ENCODE data around the gene KIAA0513. TPM values are rescaled to one million over a fixed set of nuclear protein-coding genes. Genes with fewer than 3 reads are reported as not detected.

KIAA0513 gene
- total and polyA plus RNA-seq, 10 of the 15 experiments (the other 5 are each of a cell fraction or from before 2014, with no cell fraction given), result 0.14 to 5.8 (median 2.0) TPM

DNA sequence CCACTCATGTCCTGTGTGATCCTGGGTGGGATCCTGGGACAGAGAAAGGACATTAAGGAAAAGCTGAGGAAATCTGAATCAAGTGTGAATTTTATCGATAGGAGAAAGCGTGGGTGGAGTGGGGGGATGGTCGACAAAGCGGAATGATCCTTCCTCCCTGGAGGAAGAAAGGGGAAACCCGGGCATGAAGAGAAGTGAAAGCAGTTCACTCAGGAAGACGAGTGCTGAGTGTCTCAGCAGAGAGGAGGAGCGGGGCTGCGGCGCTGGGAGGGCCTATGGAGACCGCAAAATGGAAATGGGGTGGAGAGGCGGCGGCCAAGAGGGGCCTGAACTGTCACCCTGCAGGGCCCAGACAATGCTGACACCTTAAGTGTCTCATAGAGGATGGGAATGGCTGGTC, 25.0 kb upstream of the KIAA0513 start:
- H3K36me3 ChIP-seq (ENCODE audit: control insufficient read depth in 2 of 2, insufficient read depth in 2 of 2, low read length in 1 of 2), result no peaks in the 10 kb centered on the region; a peak in 1 of 4 replicates
- H3K27me3 ChIP-seq (replicated peaks in 1 of 2; ENCODE audit: control insufficient read depth in 2 of 2, insufficient read depth in 2 of 2, low read length in 1 of 2), result no peaks in the 10 kb centered on the region
- no peak overlapping the region for H3K9ac ChIP-seq (ENCODE audit: control insufficient read depth, insufficient read depth, low read length)
- CTCF ChIA-PET, result interaction anchor here (1.0 kb wide), 1 partner anchor 14 kb away, joined by 3 read pairs; no protein-coding TSS in a partner anchor
- intact Hi-C loops (cut with micrococcal nuclease; ENCODE audit: unreplicated experiment), result no loop called here
- RAD21 ChIA-PET (ENCODE audit: unreplicated experiment), result no interaction called here
- H4K20me1 ChIP-seq (ENCODE audit: control insufficient read depth, insufficient read depth), result no peaks in the 10 kb centered on the region
- SMC1A ChIA-PET (ENCODE audit: uncharacterized antibody, unreplicated experiment), result interaction anchor here (0.6 kb wide), 1 partner anchor 25 kb away, joined by 3 read pairs; the partner anchor contains the start of gene KIAA0513
- H3K9me3 ChIP-seq (replicated peaks; ENCODE audit: control insufficient read depth, insufficient read depth, low read length), result no peaks in the 10 kb centered on the region
- H3K4me1 ChIP-seq (ENCODE audit: control insufficient read depth, insufficient read depth, low read length), result no peaks in the 10 kb centered on the region; the same call in 1 of the 2 replicates
- no TSS peak for BruUV-seq (replicated peaks)
- DNase-seq (ENCODE audit: low read depth, low spot score) (no peak), FAIRE-seq (no peak), ATAC-seq (no peak)
- 0 out of 2 replicates have a peak overlapping the region, but pooled peaks have one; percentile 19 for H3K4me2 ChIP-seq (ENCODE audit: control insufficient read depth, insufficient read depth)
- H2AFZ ChIP-seq (ENCODE audit: control insufficient read depth, low read depth, low read length), result no peak overlapping the region
- in situ Hi-C loops (cut with MboI), result no loop called here
- TF ChIP-seq IKZF2 (IDR thresholded peaks at IDR 0.05), result 0 out of 4 replicates have a peak, but pooled peaks of 1 of the 2 experiments have one; percentile 16
- TF ChIP-seq, protein P1, sequence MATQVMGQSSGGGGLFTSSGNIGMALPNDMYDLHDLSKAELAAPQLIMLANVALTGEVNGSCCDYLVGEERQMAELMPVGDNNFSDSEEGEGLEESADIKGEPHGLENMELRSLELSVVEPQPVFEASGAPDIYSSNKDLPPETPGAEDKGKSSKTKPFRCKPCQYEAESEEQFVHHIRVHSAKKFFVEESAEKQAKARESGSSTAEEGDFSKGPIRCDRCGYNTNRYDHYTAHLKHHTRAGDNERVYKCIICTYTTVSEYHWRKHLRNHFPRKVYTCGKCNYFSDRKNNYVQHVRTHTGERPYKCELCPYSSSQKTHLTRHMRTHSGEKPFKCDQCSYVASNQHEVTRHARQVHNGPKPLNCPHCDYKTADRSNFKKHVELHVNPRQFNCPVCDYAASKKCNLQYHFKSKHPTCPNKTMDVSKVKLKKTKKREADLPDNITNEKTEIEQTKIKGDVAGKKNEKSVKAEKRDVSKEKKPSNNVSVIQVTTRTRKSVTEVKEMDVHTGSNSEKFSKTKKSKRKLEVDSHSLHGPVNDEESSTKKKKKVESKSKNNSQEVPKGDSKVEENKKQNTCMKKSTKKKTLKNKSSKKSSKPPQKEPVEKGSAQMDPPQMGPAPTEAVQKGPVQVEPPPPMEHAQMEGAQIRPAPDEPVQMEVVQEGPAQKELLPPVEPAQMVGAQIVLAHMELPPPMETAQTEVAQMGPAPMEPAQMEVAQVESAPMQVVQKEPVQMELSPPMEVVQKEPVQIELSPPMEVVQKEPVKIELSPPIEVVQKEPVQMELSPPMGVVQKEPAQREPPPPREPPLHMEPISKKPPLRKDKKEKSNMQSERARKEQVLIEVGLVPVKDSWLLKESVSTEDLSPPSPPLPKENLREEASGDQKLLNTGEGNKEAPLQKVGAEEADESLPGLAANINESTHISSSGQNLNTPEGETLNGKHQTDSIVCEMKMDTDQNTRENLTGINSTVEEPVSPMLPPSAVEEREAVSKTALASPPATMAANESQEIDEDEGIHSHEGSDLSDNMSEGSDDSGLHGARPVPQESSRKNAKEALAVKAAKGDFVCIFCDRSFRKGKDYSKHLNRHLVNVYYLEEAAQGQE (IDR thresholded peaks at IDR 0.05; ENCODE audit: low read depth, low read length), result no peak
- POLR2A ChIA-PET, result no interaction called here
- 0 out of 2 replicates have a peak overlapping the region, but pooled peaks have one; percentile 4 for H3K4me3 ChIP-seq
- H3K27ac ChIP-seq (ENCODE audit: control insufficient read depth, insufficient read depth), result no peak overlapping the region
- H3K79me2 ChIP-seq (ENCODE audit: control insufficient read depth, insufficient read depth, low read length), result peaks cover 51% of the 10 kb centered on the region
- 19% methylated on average over 12 of the region's 12 CpGs for WGBS (ENCODE audit: insufficient coverage, insufficient replicate concordance, low lambda C conversion rate, missing lambda C conversion rate)

DNA sequence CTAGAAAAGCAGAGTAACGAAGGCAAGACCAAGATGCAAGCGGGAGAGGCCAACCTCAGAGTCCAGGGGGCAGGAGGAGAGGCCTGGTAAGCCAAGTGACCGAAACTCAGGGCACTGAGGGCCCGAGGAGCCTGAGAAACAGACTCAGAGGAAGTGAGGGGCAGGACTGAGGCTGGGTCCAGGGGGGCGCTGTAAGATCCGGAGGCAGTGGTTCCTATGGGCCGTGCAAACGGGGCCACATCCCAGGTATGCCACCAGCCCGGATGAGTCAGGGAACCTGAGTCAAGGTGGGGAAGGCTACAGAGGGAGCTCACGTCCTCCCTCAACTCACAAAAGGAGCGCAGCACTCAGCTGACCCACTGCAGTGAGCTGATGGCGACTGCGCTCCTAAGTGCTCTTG, 24.5 kb upstream of the KIAA0513 start:
- in situ Hi-C loops (cut with MboI), result no loop called here
- no TSS peak for BruUV-seq (replicated peaks)
- Histone ChIP-seq H3K4me2 (ENCODE audit: control insufficient read depth, insufficient read depth) (no peak overlapping the region), H3K27ac (ENCODE audit: control insufficient read depth, insufficient read depth) (no peak overlapping the region), H3K4me1 (ENCODE audit: control insufficient read depth, insufficient read depth, low read length) (peaks cover 3% of the 10 kb centered on the region), H4K20me1 (ENCODE audit: control insufficient read depth, insufficient read depth) (no peaks in the 10 kb centered on the region; the same call in 1 of the 2 replicates), H3K9me3 (replicated peaks; ENCODE audit: control insufficient read depth, insufficient read depth, low read length) (no peaks in the 10 kb centered on the region), H3K27me3 (replicated peaks in 1 of 2; ENCODE audit: control insufficient read depth in 2 of 2, insufficient read depth in 2 of 2, low read length in 1 of 2) (no peaks in the 10 kb centered on the region), H3K9ac (ENCODE audit: control insufficient read depth, insufficient read depth, low read length) (no peak overlapping the region), H3K4me3 (no peak overlapping the region), H3K36me3 (ENCODE audit: control insufficient read depth in 2 of 2, insufficient read depth in 2 of 2, low read length in 1 of 2) (no peaks in the 10 kb centered on the region; a peak in 1 of 4 replicates), H2AFZ (ENCODE audit: control insufficient read depth, low read depth, low read length) (no peak overlapping the region), H3K79me2 (ENCODE audit: control insufficient read depth, insufficient read depth, low read length) (peaks cover 55% of the 10 kb centered on the region)
- ChIA-PET POLR2A (no interaction called here), RAD21 (ENCODE audit: unreplicated experiment) (no interaction called here), CTCF (no interaction called here), SMC1A (ENCODE audit: uncharacterized antibody, unreplicated experiment) (interaction anchor here (0.6 kb wide), 1 partner anchor 25 kb away, joined by 3 read pairs; the partner anchor contains the start of gene KIAA0513)
- 94% methylated on average over 13 of the region's 13 CpGs for WGBS (ENCODE audit: insufficient coverage, insufficient replicate concordance, low lambda C conversion rate, missing lambda C conversion rate)
- DNase-seq (ENCODE audit: low read depth, low spot score) (no peak), ATAC-seq (no peak), FAIRE-seq (no peak)
- intact Hi-C loops (cut with micrococcal nuclease; ENCODE audit: unreplicated experiment), result no loop called here
- TF ChIP-seq BCL11A (IDR thresholded peaks at IDR 0.05; ENCODE audit: low read depth, low read length), result no peak
- no peak for TF ChIP-seq GATAD2B (conservative IDR thresholded peaks at IDR 0.05; ENCODE audit: low read depth)
- no peak for TF ChIP-seq ETV6 (conservative IDR thresholded peaks at IDR 0.05 in 1 of 2, IDR thresholded peaks at IDR 0.05 in 1 of 2; ENCODE audit: borderline replicate concordance in 1 of 2, low read depth in 1 of 2)
- TF ChIP-seq BRCA1 (IDR thresholded peaks at IDR 0.05; ENCODE audit: low read depth, low read length), result no peak
- no peak for TF ChIP-seq RFX5 (IDR thresholded peaks at IDR 0.05; ENCODE audit: low read depth, low read length)
- no peak for TF ChIP-seq ZNF622 (IDR thresholded peaks at IDR 0.05)
- TF ChIP-seq RBBP5 (conservative IDR thresholded peaks at IDR 0.05), result no peak
- no peak for TF ChIP-seq FOXK2 (IDR thresholded peaks at IDR 0.05)

Measured in GM12878 (cell line).